Astrocyte of the cerebellum (primary cell): ENCODE results near the gene CEBPG.

Source experiments
- DNase-seq: peaks from one replicate; pipeline ENCODE4 v3.0.0-alpha.2; 2011; ENCODE audit warnings: low read depth
- H3K4me3 ChIP-seq: 2 replicates; pipeline ENCODE4 v1.5.1; 2011; ENCODE audit warnings: mild to moderate bottlenecking, low read depth, low read length, moderate library complexity
- in situ Hi-C: cut with HindIII; loops from 2 replicates; pipeline ENCODE4 v1.10.0; 2017; ENCODE audit warnings: low sequenced_read_pairs
- TF ChIP-seq, protein P1 (sequence below): IDR thresholded peaks from 2 replicates; pipeline ENCODE4 v1.5.1; 2012; ENCODE audit warnings: low read length, low read depth, moderate library complexity, mild to moderate bottlenecking; ENCODE audit errors: missing control alignments

The CEBPG gene

GRCh38 chr19:33376941-33377557 is 3.5 kb downstream of the CEBPG start:
- TF ChIP-seq, protein P1, sequence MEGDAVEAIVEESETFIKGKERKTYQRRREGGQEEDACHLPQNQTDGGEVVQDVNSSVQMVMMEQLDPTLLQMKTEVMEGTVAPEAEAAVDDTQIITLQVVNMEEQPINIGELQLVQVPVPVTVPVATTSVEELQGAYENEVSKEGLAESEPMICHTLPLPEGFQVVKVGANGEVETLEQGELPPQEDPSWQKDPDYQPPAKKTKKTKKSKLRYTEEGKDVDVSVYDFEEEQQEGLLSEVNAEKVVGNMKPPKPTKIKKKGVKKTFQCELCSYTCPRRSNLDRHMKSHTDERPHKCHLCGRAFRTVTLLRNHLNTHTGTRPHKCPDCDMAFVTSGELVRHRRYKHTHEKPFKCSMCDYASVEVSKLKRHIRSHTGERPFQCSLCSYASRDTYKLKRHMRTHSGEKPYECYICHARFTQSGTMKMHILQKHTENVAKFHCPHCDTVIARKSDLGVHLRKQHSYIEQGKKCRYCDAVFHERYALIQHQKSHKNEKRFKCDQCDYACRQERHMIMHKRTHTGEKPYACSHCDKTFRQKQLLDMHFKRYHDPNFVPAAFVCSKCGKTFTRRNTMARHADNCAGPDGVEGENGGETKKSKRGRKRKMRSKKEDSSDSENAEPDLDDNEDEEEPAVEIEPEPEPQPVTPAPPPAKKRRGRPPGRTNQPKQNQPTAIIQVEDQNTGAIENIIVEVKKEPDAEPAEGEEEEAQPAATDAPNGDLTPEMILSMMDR = no peak
- in situ Hi-C loops = no loop called here
- no peak overlapping the region for H3K4me3 ChIP-seq
- no peak for DNase-seq

DNA sequence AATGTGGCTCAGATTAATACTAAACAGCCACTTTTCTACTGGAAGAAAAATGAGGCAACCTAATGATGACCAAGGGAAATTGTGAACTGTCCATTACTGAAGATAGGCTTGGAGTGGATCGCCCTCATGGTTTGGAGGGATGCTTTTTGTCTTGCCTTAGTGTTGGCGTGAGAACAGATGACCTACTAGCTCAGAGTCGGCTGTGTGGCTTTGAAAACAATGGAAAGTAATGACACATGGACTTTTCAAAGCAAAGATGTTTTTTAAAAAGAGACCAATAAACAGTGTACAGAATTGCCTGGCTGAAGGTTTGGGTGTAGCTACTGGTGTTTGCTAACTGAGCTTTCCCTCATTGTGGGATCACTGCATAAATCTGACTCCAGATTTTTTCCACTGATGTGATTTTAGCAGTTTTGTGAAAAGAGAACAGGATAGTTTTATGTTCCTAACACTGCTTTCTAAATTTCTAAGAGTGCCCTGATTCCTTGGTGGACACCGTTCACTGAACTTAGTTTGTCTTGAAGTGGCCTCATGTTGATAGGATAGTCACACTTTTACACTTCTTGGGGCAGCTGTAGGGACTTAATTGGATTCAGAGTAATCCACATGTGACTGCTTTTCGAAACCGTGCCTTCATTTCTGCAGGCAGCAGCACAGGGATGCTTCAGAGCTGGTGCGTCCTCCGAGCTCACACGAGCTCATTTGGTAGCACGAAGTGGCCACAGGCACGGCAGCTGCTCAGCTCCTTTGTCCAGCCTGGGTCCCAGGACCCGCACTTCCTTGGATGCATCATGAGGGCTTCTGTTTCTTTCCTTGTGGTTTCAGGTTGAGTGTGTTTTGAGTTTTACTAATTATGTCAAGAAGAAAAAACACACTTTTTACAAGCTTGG is 4.3 kb downstream of the CEBPG start:
- in situ Hi-C loops = no loop called here
- TF ChIP-seq, protein P1 = no peak

GRCh38 chr19:33379151-33379829 is 5.8 kb downstream of the CEBPG start:
- no peak overlapping the region for H3K4me3 ChIP-seq
- TF ChIP-seq, protein P1 = no peak
- in situ Hi-C loops = no loop called here
- no peak for DNase-seq

More for the DNA sequence above, 4.3 kb downstream of the CEBPG start:
- no peak overlapping the region for H3K4me3 ChIP-seq
- DNase-seq = no peak

- H3K4me3 ChIP-seq = no peak overlapping the region
- no peak for DNase-seq
- TF ChIP-seq, protein P1 = no peak
- in situ Hi-C loops = no loop called here
Observed at GRCh38 chr19:33381101-33381500, 7.6 kb downstream of the CEBPG start.

- in situ Hi-C loops = no loop called here
- no peak overlapping the region for H3K4me3 ChIP-seq
- TF ChIP-seq, protein P1 = no peak
- no peak for DNase-seq
Observed at GRCh38 chr19:33382006-33382405, 8.5 kb downstream of the CEBPG start.

DNA sequence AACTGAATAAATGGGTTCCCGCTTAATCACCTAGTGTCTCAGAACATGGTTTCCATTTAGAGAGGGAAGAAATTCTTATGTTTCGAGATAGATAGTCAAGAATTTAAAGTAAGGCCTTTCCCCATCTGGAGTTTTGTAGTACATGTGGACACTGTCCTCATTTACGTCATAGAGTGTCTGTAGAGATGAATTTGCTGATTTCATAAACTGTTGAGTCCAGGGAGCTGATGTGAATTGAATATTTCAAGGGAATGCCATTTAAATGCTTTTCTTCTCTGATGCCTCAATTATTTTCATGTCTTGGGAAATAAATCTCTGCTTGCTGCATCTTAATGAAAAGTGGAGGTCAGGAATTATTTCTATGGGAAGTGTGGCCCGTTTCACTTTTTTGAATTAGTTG is 9.5 kb downstream of the CEBPG start:
- TF ChIP-seq, protein P1 = no peak
- in situ Hi-C loops = no loop called here
- no peak for DNase-seq
- H3K4me3 ChIP-seq = no peak overlapping the region
